Measurements from ENCODE around the gene BEAN1.

DNA sequence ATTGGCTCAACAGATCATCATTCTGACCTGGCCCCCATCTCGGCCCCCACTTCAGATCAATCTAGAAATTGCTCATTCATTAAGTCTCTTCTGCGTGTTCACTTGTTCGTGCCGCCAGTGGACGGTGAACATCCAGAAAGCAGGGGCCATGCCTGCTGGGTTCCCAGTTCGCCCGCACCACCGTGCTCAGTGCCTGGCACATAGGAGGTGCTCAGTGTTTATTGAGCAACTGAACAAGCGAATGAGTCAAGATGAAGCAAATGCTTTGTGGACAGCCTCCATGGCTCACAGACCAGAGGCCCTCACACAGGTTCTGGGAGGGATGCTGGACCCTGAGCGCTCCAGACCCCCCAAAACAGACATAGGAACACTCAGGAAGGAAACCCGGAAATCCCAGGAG lies 13.9 kb downstream of the BEAN1 start:
- TF ChIP-seq, protein P1, sequence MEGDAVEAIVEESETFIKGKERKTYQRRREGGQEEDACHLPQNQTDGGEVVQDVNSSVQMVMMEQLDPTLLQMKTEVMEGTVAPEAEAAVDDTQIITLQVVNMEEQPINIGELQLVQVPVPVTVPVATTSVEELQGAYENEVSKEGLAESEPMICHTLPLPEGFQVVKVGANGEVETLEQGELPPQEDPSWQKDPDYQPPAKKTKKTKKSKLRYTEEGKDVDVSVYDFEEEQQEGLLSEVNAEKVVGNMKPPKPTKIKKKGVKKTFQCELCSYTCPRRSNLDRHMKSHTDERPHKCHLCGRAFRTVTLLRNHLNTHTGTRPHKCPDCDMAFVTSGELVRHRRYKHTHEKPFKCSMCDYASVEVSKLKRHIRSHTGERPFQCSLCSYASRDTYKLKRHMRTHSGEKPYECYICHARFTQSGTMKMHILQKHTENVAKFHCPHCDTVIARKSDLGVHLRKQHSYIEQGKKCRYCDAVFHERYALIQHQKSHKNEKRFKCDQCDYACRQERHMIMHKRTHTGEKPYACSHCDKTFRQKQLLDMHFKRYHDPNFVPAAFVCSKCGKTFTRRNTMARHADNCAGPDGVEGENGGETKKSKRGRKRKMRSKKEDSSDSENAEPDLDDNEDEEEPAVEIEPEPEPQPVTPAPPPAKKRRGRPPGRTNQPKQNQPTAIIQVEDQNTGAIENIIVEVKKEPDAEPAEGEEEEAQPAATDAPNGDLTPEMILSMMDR (IDR thresholded peaks at IDR 0.05; ENCODE audit: low read depth, low read length), result no peak
- TF ChIP-seq, protein P2, sequence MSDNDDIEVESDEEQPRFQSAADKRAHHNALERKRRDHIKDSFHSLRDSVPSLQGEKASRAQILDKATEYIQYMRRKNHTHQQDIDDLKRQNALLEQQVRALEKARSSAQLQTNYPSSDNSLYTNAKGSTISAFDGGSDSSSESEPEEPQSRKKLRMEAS (IDR thresholded peaks at IDR 0.05; ENCODE audit: low read depth, low read length), result no peak

All from NB4 (cell line).